Neural progenitor cell (in vitro differentiated cells): ENCODE results near the gene ZFPL1.

Experiments
- CTCF ChIP-seq: fragments of 200-600 bp; sonication (generic); IDR thresholded peaks from 2 replicates; pipeline ENCODE4 v1.5.1; 2017; ENCODE audit warnings: antibody characterized with exemption, mild to moderate bottlenecking
- EZH2 ChIP-seq: fragments of 200-600 bp; sonication (generic); IDR thresholded peaks from 2 replicates; pipeline ENCODE4 v1.6.1; 2017; ENCODE audit warnings: antibody characterized with exemption, mild to moderate bottlenecking, moderate library complexity
- EZH2phosphoT487 ChIP-seq: fragments of 200-600 bp; sonication (generic); IDR thresholded peaks from 2 replicates; pipeline ENCODE4 v1.6.1; 2017; ENCODE audit warnings: antibody characterized with exemption

GRCh38 chr11:65131895-65132237 lies 47.8 kb downstream of the ZFPL1 start:
- TF ChIP-seq CTCF: no peak
- TF ChIP-seq EZH2phosphoT487: no peak
- TF ChIP-seq EZH2: no peak
